K562 (cell line): ENCODE measurements around the gene TRIM23. TPM values are rescaled to one million over a fixed set of nuclear protein-coding genes. Genes with fewer than 3 reads are reported as not detected.

Source experiments
- ATAC-seq: fragments of 200-7000 bp; cut with Tn5 transposase; 3 replicates; pipeline ENCODE4 v1.9.1; 2020; ENCODE audit warnings: moderate library complexity
- BruUV-seq: library from RNA; stranded (reverse); fragments of 400-500 nt; replicated peaks from 2 replicates; lab custom pipeline; 2021; lab: Mats Ljungman, UMichigan
- CTCF ChIA-PET: fragments of 300-600 bp; formaldehyde crosslinking; extraction: SDS; loops from one replicate; lab custom pipeline; 2021; ENCODE audit warnings: low intra/inter-chr PET ratio; lab: Yijun Ruan, JAX
- POLR2A ChIA-PET: fragments of 300-600, 350-650 bp; sonication (Branson Sonifier 250); formaldehyde crosslinking; extraction: SDS; loops from one replicate; lab custom pipeline; 2021; ENCODE audit warnings: antibody characterized with exemption, inconsistent platforms; lab: Yijun Ruan, JAX
- DNase-seq, 4 experiments: peaks; one replicate each; pipeline versions ENCODE4 v3.0.0 to v3.0.0-alpha.2; 2011 to 2018; ENCODE audit warnings: low spot score in 3 of 4, mixed read lengths in 3 of 4; ENCODE audit errors: extremely low read depth in 1 of 4
- FAIRE-seq: peaks from 2 replicates; lab custom pipeline; 2011; peaks lifted over from hg19 to GRCh38; lab: Jason Lieb, UNC
- H2AFZ ChIP-seq: 2 replicates; pipeline ENCODE4 v1.6.0; 2011; ENCODE audit warnings: low read depth, low read length, control low read depth, inconsistent platforms
- H3K27ac ChIP-seq: fragments of 200-600 bp; 3 replicates; pipeline ENCODE4 v1.8.0; 2011; ENCODE audit warnings: low read depth, mild to moderate bottlenecking, control low read depth, inconsistent platforms, low read length, moderate library complexity, mixed read lengths; ENCODE audit errors: extremely low read depth
- H3K27me3 ChIP-seq, 2 experiments: fragments of 300-600 bp in 1 of 2; 2 replicates in 1 of 2; 3 replicates in 1 of 2; pipeline versions ENCODE4 v1.6.0 to v1.8.0; 2011; ENCODE audit warnings: inconsistent platforms in 2 of 2, low read length in 2 of 2, mild to moderate bottlenecking in 1 of 2, mixed read lengths in 1 of 2, moderate library complexity in 1 of 2; ENCODE audit not compliant: control insufficient read depth in 2 of 2, insufficient read depth in 2 of 2
- H3K36me3 ChIP-seq: fragments of 300-600 bp; 3 replicates; pipeline ENCODE4 v1.8.0; 2011; ENCODE audit warnings: mild to moderate bottlenecking, low read length, inconsistent platforms; ENCODE audit not compliant: control insufficient read depth, insufficient read depth
- H3K4me1 ChIP-seq, 2 experiments: fragments of 200-600 bp in 1 of 2; replicated peaks in 1 of 2; 2 replicates in 1 of 2; 3 replicates in 1 of 2; pipeline versions ENCODE4 v1.5.1 to v1.8.0; 2011; ENCODE audit warnings: inconsistent platforms in 2 of 2, low read length in 2 of 2, mild to moderate bottlenecking in 1 of 2, mixed read lengths in 1 of 2, moderate library complexity in 1 of 2; ENCODE audit not compliant: control insufficient read depth in 2 of 2, insufficient read depth in 2 of 2
- H3K4me2 ChIP-seq: 2 replicates; pipeline ENCODE4 v1.6.1; 2011; ENCODE audit warnings: low read length, control low read depth, inconsistent platforms, mixed read lengths; ENCODE audit not compliant: insufficient read depth
- H3K4me3 ChIP-seq: fragments of 200-600 bp; sonication (generic), shearing (Covaris generic); 2 replicates; pipeline ENCODE4 v1.5.1; 2016; ENCODE audit warnings: control low read depth, inconsistent platforms
- H3K79me2 ChIP-seq: fragments of 200-600 bp; 3 replicates; pipeline ENCODE4 v1.8.0; 2011; ENCODE audit warnings: low read length, inconsistent platforms; ENCODE audit not compliant: control insufficient read depth, insufficient read depth
- H3K9ac ChIP-seq, 2 experiments: 2 replicates each; pipeline versions ENCODE4 v1.6.0 to v1.6.1; 2011; ENCODE audit warnings: low read depth in 2 of 2, low read length in 2 of 2, control low read depth in 1 of 2, inconsistent platforms in 1 of 2, mild to moderate bottlenecking in 1 of 2, mixed read lengths in 1 of 2; ENCODE audit not compliant: insufficient read depth in 1 of 2
- H3K9me1 ChIP-seq: one replicate; pipeline ENCODE4 v1.6.0; 2011; ENCODE audit warnings: inconsistent platforms, mild to moderate bottlenecking, low read length, moderate library complexity; ENCODE audit not compliant: control insufficient read depth, insufficient read depth
- H3K9me3 ChIP-seq: replicated peaks from 2 replicates; pipeline ENCODE4 v1.5.1; 2011; ENCODE audit warnings: low read depth, low read length, inconsistent platforms; ENCODE audit not compliant: control insufficient read depth, insufficient read depth
- H4K20me1 ChIP-seq: replicated peaks from 2 replicates; pipeline ENCODE4 v1.6.1; 2011; ENCODE audit warnings: low read length, inconsistent platforms, mixed read lengths; ENCODE audit not compliant: control insufficient read depth, insufficient read depth
- BRD9 ChIP-seq: fragments of 450-650 bp; IDR thresholded peaks from 2 replicates; pipeline ENCODE4 v1.6.1; 2018; ENCODE audit warnings: low read depth; ENCODE audit not compliant: partially characterized antibody
- CBX3 ChIP-seq, 2 experiments: IDR thresholded peaks; 1 replicate in 1 of 2; 2 replicates in 1 of 2; pipeline ENCODE4 v1.6.1; 2012; ENCODE audit warnings: inconsistent platforms in 2 of 2, low read length in 2 of 2, borderline replicate concordance in 1 of 2, control low read depth in 1 of 2
- FOSL1 ChIP-seq: fragments of 200-800 bp; sonication (Bioruptor generic); conservative IDR thresholded peaks from 2 replicates; pipeline ENCODE4 v1.6.1; 2016; ENCODE audit warnings: missing genetic modification characterization, missing compliant biosample characterization
- NELFE ChIP-seq: IDR thresholded peaks from 2 replicates; pipeline ENCODE4 v1.6.1; 2011; ENCODE audit warnings: mild to moderate bottlenecking; ENCODE audit not compliant: insufficient read depth, insufficient read length
- NFYB ChIP-seq: IDR thresholded peaks from 2 replicates; pipeline ENCODE4 v1.6.1; 2011; ENCODE audit warnings: mild to moderate bottlenecking, moderate library complexity; ENCODE audit not compliant: insufficient read length; ENCODE audit errors: extremely low read depth
- PRPF4 ChIP-seq: fragments of 200-400 bp; formaldehyde crosslinking; IDR thresholded peaks from one replicate; pipeline ENCODE4 v1.6.1; 2017; ENCODE audit warnings: low read length, low read depth, mild to moderate bottlenecking; ENCODE audit not compliant: insufficient read depth, poor library complexity, severe bottlenecking
- RUNX1 ChIP-seq: sonication (generic); IDR thresholded peaks from 2 replicates; pipeline ENCODE4 v1.6.1; 2016; ENCODE audit warnings: antibody characterized with exemption, low read depth
- SRSF7 ChIP-seq: fragments of 200-400 bp; formaldehyde crosslinking; optimal IDR thresholded peaks from 2 replicates; pipeline ENCODE3; 2017; ENCODE audit warnings: mild to moderate bottlenecking, low read depth, low read length
- TBL1XR1 ChIP-seq, 2 experiments: IDR thresholded peaks; 2 replicates each; pipeline ENCODE4 v1.6.1; 2012; ENCODE audit warnings: improper control_type of control experiment in 2 of 2, low read length in 2 of 2, mild to moderate bottlenecking in 1 of 2
- TCF7 ChIP-seq: sonication (generic); IDR thresholded peaks from 2 replicates; pipeline ENCODE4 v1.6.1; 2016; ENCODE audit warnings: antibody characterized with exemption, borderline replicate concordance
- TCF7L2 ChIP-seq: fragments of 150-350 bp; IDR thresholded peaks from 2 replicates; pipeline ENCODE4 v1.6.1; 2016; ENCODE audit warnings: low read depth, mild to moderate bottlenecking, low read length, moderate library complexity
- THAP12 ChIP-seq: fragments of 250-450 bp; sonication (Bioruptor Pico); IDR thresholded peaks from 2 replicates; pipeline ENCODE4 v1.9.0; 2021; ENCODE audit warnings: mild to moderate bottlenecking, inconsistent platforms
- ZBTB1 ChIP-seq: sonication (generic); formaldehyde crosslinking; IDR thresholded peaks from 2 replicates; pipeline ENCODE4 v1.8.1; 2023; ENCODE audit warnings: missing genetic modification reagents, low read depth, mild to moderate bottlenecking, borderline replicate concordance
- ZNF217 ChIP-seq: sonication (generic); formaldehyde crosslinking; IDR thresholded peaks from 2 replicates; pipeline ENCODE4 v1.8.0; 2022; ENCODE audit warnings: mild to moderate bottlenecking, missing genetic modification reagents
- ZNF282 ChIP-seq: sonication (generic); formaldehyde crosslinking; IDR thresholded peaks from 2 replicates; pipeline ENCODE4 v1.8.1; 2023; ENCODE audit warnings: missing genetic modification reagents
- ZNF551 ChIP-seq: fragments of 250-450 bp; sonication (Bioruptor Pico); IDR thresholded peaks from 2 replicates; pipeline ENCODE4 v1.5.0; 2021; ENCODE audit warnings: mild to moderate bottlenecking, moderate library complexity
- WGBS: fragments of 100-300 bp; shearing (Covaris generic); methylation state at CpG from one replicate; pipeline ENCODE4 v1.1.6; 2016; ENCODE audit warnings: low coverage, mixed read lengths; ENCODE audit not compliant: insufficient coverage; ENCODE audit errors: missing lambda C conversion rate; 5-methylcytosine and 5-hydroxymethylcytosine counted together
- in situ Hi-C: fragments of 300-500 bp; cut with MboI; formaldehyde crosslinking; loops from 4 replicates; pipeline ENCODE4 v1.15.0; 2018; ENCODE audit warnings: inconsistent platforms, mixed read lengths
- intact Hi-C: fragments of 100-400 bp; cut with micrococcal nuclease; formaldehyde crosslinking; loops from 2 replicates; pipeline ENCODE4 v1.14.2; 2022
- polyA plus RNA-seq, 8 experiments: library from polyadenylated mRNA; depleted of rRNA in 4 of 8; stranded (reverse) in 5 of 8; unstranded in 3 of 8; fragments of >200 nt; fragmentation: Nextera tagmentation in 2 of 8; fragmentation: Illumina TruSeq in 1 of 8; extraction: Ambion mirVana in 2 of 8; extraction: Trizol in 1 of 8; gene quantifications; 2 replicates each; pipeline versions ENCODE4 v1.2.1 to v1.2.3, GENCODE V29; 2011 to 2014; ENCODE audit warnings: inconsistent platforms in 1 of 8, missing spikeins in 1 of 8
- total RNA-seq, 7 experiments: library from RNA; depleted of rRNA in 6 of 7; stranded (reverse); fragments of >200 nt in 6 of 7; fragmentation: Illumina TruSeq in 2 of 7; extraction: Trizol in 2 of 7; gene quantifications; 2 replicates each; pipeline versions ENCODE4 v1.2.1 to v1.2.3, GENCODE V29; 2011 to 2021; ENCODE audit warnings: low replicate concordance in 1 of 7

TRIM23 gene
- total and polyA plus RNA-seq, 9 of the 15 experiments (the other 6 are each of a cell fraction or from before 2014, with no cell fraction given), result 2.4 to 8.5 (median 4.9) TPM

- BruUV-seq, result no TSS peak
- H3K27ac ChIP-seq, result no peak overlapping the region
- H3K4me2 ChIP-seq, result no peak overlapping the region
- CTCF ChIA-PET, result no interaction called here
- intact Hi-C loops, result no loop called here
- H3K9me3 ChIP-seq, result no peaks in the 10 kb centered on the region
- FAIRE-seq (no peak), DNase-seq (no peak), ATAC-seq (no peak)
- H2AFZ ChIP-seq, result no peak overlapping the region
- H3K9me1 ChIP-seq, result no peaks in the 10 kb centered on the region
- no peaks in the 10 kb centered on the region for H3K4me1 ChIP-seq
- H3K36me3 ChIP-seq, result peaks cover 12% of the 10 kb centered on the region; the same call in 1 of the 3 replicates
- no peaks in the 10 kb centered on the region for H3K27me3 ChIP-seq
- no peak overlapping the region for H3K9ac ChIP-seq
- no peak overlapping the region for H3K4me3 ChIP-seq
- POLR2A ChIA-PET, result no interaction called here
- WGBS, result 8% methylated on average over 1 of the region's 1 CpG
- H3K79me2 ChIP-seq, result no peaks in the 10 kb centered on the region
- H4K20me1 ChIP-seq, result no peaks in the 10 kb centered on the region
- in situ Hi-C loops, result no loop called here
- TF ChIP-seq ZNF551 (CRISPR knock-in tag) (no peak), THAP12 (CRISPR knock-in tag) (no peak), ZNF217 (no peak), CBX3 (IDR thresholded peaks at IDR 0.05; ENCODE audit: borderline replicate concordance in 1 of 2, low read length in 2 of 2) (no peak), SRSF7 (no peak), TCF7 (no peak), TBL1XR1 (IDR thresholded peaks at IDR 0.05; ENCODE audit: low read length in 2 of 2) (no peak), BRD9 (no peak), ZNF282 (CRISPR knock-in tag) (no peak), NFYB (no peak), ZBTB1 (CRISPR knock-in tag) (no peak), FOSL1 (tag) (no peak), TCF7L2 (no peak), NELFE (no peak), RUNX1 (no peak), PRPF4 (no peak)
These were observed 48.7 kb upstream of the TRIM23 start for GRCh38 chr5:65672796-65673195.
